Measurements from ENCODE around the gene MUC2. TPM values are rescaled to one million over a fixed set of nuclear protein-coding genes. Genes with fewer than 3 reads are reported as not detected.

MUC2 gene
- total RNA-seq, 1 experiment from 2014 or later = 0.47 TPM

- Histone ChIP-seq H3K79me2 (ENCODE audit: insufficient read depth, low read length) (no peaks in the 10 kb centered on the region), H3K36me3 (ENCODE audit: control insufficient read depth in 1 of 2, insufficient read depth in 2 of 2, low read length in 2 of 2) (no peaks in the 10 kb centered on the region), H3K4me1 (ENCODE audit: control insufficient read depth in 1 of 2, insufficient read depth in 2 of 2, low read length in 2 of 2) (no peaks in the 10 kb centered on the region), H3K9me3 (ENCODE audit: control insufficient read depth in 1 of 2, insufficient read depth in 1 of 2, low read depth in 1 of 2, low read length in 2 of 2) (no peaks in the 10 kb centered on the region; a peak in 1 of 4 replicates), H3K4me2 (ENCODE audit: low read length) (no peak overlapping the region), H2AFZ (ENCODE audit: low read depth, low read length, poor library complexity, severe bottlenecking) (no peak overlapping the region), H3K27ac (ENCODE audit: low read depth, low read length) (no peak overlapping the region), H3K9me2 (ENCODE audit: insufficient read depth) (no peaks in the 10 kb centered on the region), H4K20me1 (ENCODE audit: insufficient read depth) (no peaks in the 10 kb centered on the region), H3K4me3 (replicated peaks in 1 of 2; ENCODE audit: low read depth in 1 of 2, low read length in 2 of 2) (no peak overlapping the region), H3K9ac (ENCODE audit: low read length) (no peak overlapping the region), H3K27me3 (ENCODE audit: insufficient read depth, low read length) (no peaks in the 10 kb centered on the region)
- ChIA-PET RAD21 (ENCODE audit: low non-redundant PET in 1 of 2, low total read pairs in 2 of 2, uncharacterized antibody in 2 of 2, unreplicated experiment in 2 of 2) (no interaction called here), CTCF (no interaction called here), POLR2A (no interaction called here)
- BruUV-seq (replicated peaks) = no TSS peak
- no peak for ATAC-seq
- TF ChIP-seq POLR2AphosphoS5 (IDR thresholded peaks at IDR 0.05; ENCODE audit: low read depth, low read length) (no peak), YY1 (IDR thresholded peaks at IDR 0.05; ENCODE audit: extremely low read depth, insufficient replicate concordance, low read depth, low read length) (no peak), CTCF (IDR thresholded peaks at IDR 0.05 in 2 of 3, conservative IDR thresholded peaks at IDR 0.05 in 1 of 3; ENCODE audit: borderline replicate concordance in 1 of 3, insufficient read depth in 1 of 3, low read depth in 2 of 3, low read length in 2 of 3) (no peak), ZBTB33 (IDR thresholded peaks at IDR 0.05; ENCODE audit: extremely low read depth, insufficient replicate concordance, low read length) (no peak), ELF1 (IDR thresholded peaks at IDR 0.05; ENCODE audit: borderline replicate concordance, low read depth) (no peak), EZH2 (IDR thresholded peaks at IDR 0.05) (no peak), CBX3 (IDR thresholded peaks at IDR 0.05; ENCODE audit: low read depth) (no peak), FOSL1 (IDR thresholded peaks at IDR 0.05; ENCODE audit: low read depth) (no peak), SRF (IDR thresholded peaks at IDR 0.05; ENCODE audit: low read depth) (no peak), JUND (IDR thresholded peaks at IDR 0.05) (no peak), ZFX (IDR thresholded peaks at IDR 0.05) (no peak), EZH2phosphoT487 (IDR thresholded peaks at IDR 0.05; ENCODE audit: borderline replicate concordance) (no peak)
- intact Hi-C loops (cut with micrococcal nuclease) = no loop called here
- no peak for DNase-seq (ENCODE audit: low read depth, low spot score)
Measured at GRCh38 chr11:1102996-1103395, 28.3 kb downstream of the MUC2 start.
